ENCODE data around the gene TECTB. TPM values are rescaled to one million over a fixed set of nuclear protein-coding genes. Genes with fewer than 3 reads are reported as not detected.

The TECTB gene
- total RNA-seq, 1 donor from 2014 or later: not detected

GRCh38 chr10:112348759-112349158 lies 65.6 kb downstream of the TECTB start:
- DNase-seq: no peak

- no peak for DNase-seq
These were observed 66.4 kb downstream of the TECTB start for GRCh38 chr10:112349521-112350085.

DNA sequence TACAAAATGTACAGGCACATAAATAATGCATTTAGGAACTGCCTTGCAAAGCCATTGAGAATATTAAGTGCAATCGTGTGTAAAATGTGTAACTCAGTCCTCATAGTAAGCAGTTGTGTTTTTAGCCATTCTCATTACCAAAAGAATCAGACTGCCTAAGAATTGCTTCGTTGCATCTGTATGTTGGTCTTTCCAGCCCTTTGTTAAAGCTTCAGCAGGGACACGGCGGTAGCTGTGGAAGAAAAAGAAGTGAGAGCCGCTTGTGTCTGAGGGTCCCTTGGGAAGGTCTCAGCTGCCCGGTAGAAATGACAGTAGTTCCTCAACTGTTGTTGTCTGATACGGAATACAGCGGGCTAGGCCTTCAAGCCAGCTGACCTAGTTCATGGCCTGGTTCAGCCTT lies 67.9 kb downstream of the TECTB start:
- DNase-seq: no peak

DNA sequence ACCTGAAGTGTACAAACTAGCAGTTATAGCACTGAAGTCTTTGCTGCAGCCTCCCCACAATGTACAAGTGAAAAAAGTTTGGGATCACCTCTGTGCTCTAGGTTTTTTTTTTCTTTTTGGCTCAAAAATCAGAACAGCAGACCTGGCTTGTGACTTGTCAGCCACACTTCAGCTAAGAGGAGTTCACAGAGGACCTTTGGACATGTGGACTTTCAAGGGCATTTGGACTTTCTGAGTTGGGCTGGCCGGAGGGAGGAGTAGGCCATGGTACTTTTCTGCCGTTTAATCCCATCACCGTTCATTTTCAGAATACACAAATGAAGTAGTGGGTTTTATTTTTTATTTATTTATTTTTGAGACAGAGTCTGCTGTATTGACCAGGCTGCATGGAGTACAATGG lies 68.8 kb downstream of the TECTB start:
- DNase-seq: no peak

- DNase-seq: no peak
These were observed 69.8 kb downstream of the TECTB start for GRCh38 chr10:112353046-112353445.

Small RNAs within 50 kb of the gene (small RNA-seq; reads per million reads assigned to genes)
- gene MIR6715A (ENCODE audit: low replicate concordance): not detected

Other genes with a start within 250 kb of the TECTB start
- gene GPAM, start 99.6 kb upstream of the TECTB start, total RNA-seq: 14.9 TPM
- gene ACSL5, start 90.7 kb downstream of the TECTB start, total RNA-seq: 3.7 TPM
- gene ZDHHC6, start 163.5 kb downstream of the TECTB start, total RNA-seq: 29.6 TPM
- 47.2 TPM for gene VTI1A, start 163.8 kb downstream of the TECTB start, total RNA-seq

All from tongue (tissue), 3 donors.